NCI-H774 (cell line): ENCODE data around the gene BTBD7.

ENCODE experiments used
- DNase-seq: peaks from one replicate; lab custom pipeline; 2025; lab: John Stamatoyannopoulos, UW

BTBD7 gene

GRCh38 chr14:93302688-93303581 is 29.9 kb downstream of the BTBD7 start:
- no peak for DNase-seq

GRCh38 chr14:93301821-93302447 is 30.9 kb downstream of the BTBD7 start:
- DNase-seq = no peak

DNA sequence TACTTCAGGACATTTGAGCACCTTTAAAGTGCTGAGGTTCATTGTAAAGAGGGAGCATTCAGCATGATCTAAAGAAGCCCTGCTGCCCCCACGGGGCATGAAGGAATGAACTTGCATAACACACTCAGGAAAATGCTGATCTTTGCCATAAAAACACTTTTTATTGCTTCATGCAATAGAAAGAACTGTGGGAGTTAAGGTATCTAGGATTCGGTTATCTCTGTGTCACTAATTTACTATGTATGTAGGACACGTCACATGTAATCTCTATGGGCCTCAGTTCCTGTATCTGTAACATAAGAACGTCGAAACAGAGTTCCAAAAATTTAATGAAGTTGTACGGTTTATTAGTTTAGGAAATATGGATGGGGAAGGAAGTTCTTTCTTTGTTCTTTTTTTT is 33.0 kb downstream of the BTBD7 start:
- no peak for DNase-seq

- DNase-seq = no peak
Measured at GRCh38 chr14:93299416-93299815, 33.4 kb downstream of the BTBD7 start.

DNA sequence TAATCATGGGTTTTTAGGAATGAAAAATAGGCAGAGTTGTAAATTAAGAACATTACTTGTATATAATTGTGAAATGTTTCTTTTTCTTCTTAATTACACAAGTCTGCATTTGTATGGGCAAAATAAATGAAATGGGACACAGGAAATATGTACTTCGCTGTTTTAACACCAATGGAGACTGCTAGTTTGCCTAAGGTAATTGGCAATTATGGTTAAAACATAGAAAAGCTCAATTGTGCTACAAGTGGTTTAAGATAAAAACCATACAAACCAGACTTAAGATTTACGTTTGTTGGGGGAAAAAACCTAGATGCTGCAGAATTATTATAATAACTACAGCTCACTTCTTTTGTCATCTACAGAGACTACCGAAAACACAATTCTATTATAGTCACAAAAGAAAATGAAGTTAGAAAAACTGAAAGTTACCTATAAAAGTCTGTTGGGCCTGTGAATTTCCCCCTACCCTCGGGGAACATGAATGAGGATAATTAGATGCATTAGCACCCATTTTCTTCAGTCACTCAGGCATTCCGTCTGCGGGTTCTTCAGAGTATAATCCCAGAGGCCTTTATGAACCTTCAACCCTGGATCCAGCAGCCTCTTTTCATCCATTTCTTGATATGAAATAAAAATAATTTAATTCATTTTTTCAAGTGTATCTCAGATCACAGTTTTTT is 37.2 kb downstream of the BTBD7 start:
- no peak for DNase-seq

GRCh38 chr14:93286212-93286890 is 46.5 kb downstream of the BTBD7 start:
- DNase-seq = no peak

DNA sequence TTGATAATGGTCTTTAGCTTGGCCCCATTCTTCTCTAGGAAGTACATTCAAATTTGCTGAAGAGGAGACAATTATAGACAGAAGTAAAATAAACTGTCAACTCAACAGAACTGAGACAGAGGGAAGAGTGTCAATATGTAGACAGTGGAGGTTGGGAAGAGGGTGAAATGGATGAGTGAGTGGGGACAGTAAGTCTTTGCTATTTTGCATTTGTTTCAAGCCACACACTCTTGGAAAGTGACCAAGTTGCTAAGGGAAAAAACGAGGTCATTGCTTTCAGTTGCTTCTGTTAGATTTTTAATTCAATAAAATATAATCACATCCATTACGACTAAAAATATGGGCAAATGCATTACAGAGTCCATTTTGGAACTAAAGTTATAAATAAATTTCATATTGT is 47.8 kb downstream of the BTBD7 start:
- DNase-seq = no peak

DNA sequence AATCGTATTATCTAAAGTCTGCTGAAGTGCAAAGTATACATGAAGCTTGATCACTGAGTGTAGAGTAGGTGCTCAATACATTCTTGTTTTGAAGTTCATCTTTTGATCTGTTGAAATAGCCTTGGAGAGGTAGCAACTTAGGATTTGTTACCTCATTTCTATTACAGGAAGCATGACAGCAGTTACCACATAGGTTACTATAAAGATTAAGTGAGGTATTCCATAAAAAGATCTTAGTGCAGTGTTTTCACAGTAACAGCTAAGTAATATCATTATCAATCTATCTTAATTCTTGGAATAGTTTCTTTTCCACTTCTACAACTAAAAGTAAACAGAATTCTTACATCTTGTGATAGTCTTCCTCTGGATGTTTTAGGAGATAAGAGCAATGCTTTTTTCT is 50.9 kb downstream of the BTBD7 start:
- no peak for DNase-seq

DNA sequence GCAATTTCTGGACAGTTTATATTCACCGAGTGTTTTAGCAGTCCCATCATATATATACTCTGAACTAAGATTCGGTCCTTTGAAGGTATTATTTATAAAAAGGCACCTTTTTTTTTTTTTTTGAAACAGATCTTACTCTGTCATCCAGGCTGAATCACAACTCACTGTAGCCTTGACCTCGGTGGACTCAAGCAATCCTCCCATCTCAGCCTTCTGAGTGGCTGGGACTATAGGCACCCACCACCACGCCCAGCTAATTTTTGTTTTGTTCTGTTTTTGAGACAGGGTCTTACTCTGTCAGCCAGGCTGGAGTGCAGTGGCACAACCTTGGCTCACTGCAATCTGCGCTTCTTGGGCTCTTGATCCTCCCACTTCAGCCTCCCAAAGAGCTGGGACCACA is 52.1 kb downstream of the BTBD7 start:
- no peak for DNase-seq

DNA sequence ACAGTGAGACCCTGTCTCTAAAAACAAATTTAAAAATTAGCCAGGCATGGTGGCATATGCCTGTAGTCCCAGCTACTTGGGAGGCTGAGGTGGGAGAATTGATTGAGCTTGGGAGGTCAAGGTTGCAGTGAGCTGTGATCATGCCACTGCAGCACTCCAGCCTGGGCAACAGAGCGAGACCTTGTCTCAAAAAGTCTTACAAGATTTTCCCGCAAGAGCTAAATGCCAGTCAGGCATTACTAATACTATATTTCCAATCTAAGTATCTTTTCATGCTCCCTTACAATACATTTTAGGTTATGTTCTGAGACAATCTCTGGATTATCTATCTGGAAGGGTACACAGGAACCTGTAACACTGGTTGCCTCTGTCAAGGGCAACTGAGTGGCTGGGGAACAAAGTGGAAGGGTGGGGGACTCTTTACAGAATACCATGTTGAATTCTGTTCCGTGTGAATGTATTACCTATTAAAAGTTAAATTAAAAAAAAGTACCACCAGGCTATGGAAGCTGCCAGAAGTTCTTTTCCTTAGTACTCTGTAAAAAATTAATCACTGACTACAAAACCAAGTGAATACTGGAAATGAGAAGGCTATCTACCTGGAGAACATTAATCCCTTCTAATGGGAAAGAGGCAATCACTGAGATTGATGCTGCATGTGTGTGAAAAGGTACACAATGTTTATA is 56.7 kb downstream of the BTBD7 start:
- DNase-seq = no peak

DNA sequence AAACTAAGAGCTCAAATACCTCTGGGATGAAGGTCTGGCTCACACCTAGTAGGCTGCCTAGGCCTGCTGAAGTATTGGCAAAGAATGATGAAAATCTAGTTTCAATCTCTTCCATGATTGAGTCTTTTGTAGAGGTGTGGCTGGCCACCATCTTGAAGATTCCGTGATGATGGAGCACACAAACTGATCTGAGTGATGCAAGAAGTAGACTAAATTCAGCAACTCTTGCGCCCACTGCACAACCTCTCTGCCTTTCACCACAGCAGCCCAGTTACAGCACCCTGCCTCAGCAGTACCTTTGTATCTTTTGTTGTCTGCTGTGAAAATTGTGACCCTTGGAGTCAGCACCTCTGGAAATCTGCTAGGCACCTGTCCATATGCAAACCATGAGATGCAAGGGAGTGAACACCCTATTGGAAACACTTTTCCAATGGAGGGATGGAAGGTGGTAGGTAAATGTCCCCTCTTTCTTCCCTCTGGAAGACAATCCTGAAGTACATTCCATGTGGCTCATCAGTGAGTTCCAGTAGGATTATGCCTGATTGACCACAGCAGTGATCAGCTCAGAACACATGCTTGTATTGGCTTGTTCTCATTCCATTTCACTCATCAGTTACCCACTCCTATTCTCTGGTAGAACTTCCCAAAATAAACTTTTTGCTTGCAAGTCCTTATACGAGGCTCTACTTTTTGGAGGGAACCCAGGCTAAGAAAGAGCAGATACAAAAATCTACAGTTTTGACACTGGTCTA is 58.6 kb downstream of the BTBD7 start:
- DNase-seq = no peak

DNA sequence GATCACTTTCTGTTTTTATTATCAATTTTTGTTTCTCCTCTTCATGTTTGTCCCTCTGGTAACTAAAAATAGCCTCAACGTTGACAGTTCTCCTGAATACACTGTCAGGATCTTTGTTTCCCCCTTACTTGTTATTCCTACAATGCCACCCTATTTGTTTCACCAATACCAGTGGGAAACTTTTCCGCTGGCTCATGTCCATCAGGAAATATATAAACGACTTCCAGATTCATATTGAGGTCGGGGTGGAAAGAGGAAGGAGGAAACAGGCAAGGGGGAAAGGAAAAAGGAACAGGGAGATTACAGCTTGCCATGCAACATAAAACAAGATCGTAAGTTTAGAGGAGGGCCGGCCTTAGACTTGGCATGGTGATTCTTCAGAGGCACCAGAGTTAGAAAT is 61.7 kb downstream of the BTBD7 start:
- no peak for DNase-seq

DNA sequence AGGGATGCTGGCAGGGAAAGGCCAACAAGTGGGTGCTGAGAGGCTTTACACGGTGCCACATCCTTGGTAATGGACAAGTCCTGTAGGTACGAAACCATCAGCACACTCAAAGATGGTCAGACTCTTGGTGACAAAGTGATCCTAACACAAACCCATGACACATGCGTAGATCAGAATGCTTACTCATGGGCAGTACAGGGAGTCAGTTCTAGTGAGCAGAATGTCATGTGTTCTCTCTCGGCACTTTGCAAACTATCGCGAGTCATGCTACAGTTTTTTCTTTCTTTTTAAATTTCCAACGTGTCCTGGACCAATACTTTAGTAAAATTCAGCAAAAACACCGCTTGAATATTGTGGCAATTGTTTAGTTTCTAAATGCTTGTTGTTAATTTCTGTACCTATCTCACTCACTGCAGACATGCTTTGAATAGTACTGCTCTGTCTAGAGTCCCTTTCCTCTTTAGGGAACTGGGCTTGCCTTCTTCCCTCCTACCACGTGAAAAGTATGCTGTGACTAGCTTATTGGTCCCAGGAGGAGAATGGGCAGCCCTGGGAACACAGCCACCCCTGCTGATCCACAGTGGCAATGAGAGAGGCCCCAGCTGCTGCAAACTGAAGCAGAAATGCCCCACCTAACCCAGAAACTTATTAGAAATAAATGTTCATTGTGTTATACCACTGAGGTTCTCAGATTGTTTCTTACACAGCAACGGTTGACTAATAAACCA is 63.3 kb downstream of the BTBD7 start:
- DNase-seq = no peak

DNA sequence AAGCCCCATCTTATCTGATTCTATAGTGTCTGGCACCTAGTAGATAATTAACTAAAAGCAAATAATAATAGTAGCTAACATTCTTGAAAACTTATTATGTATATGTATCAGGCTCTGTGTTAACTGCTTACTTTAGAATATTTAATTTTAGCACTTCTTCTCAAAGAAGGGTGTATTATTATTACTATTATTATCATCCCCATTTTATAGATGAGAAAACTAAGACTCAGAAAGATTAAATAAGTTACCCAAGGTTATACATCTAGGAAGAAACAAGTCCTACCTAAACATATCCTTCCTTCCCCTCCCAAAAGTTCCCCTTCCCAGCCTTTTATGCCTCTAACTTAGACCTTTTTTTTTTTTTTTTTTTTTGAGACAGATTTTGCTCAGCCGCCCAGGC is 64.4 kb downstream of the BTBD7 start:
- no peak for DNase-seq

- DNase-seq = no peak
Measured at GRCh38 chr14:93267149-93267711, 65.6 kb downstream of the BTBD7 start.

- DNase-seq = no peak
Measured at GRCh38 chr14:93266127-93266526, 66.7 kb downstream of the BTBD7 start.

- DNase-seq = no peak
Measured at GRCh38 chr14:93263416-93263815, 69.4 kb downstream of the BTBD7 start.

DNA sequence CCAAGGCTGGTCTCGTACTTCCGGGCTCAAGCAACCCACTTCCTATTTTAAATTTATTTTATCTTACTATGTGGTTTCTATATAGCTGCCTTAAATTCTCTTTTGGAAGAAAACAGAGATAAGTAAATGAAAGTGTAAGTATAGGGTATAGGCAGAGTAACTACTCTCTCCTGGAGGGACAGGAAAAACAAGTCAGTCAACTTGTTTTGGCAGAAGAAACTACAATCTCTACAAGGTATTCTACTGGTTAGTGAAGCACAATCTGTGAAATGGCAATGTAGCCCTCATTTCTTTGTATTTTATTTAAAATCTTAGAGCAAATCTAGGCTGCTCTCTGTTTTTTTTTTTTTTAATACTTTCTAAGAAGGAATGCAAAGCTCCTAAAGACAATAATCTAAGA is 70.4 kb downstream of the BTBD7 start:
- DNase-seq = no peak

- DNase-seq = no peak
Measured at GRCh38 chr14:93249128-93249831, 83.6 kb downstream of the BTBD7 start.
